Measurements from ENCODE around the gene NAXD. TPM values are rescaled to one million over a fixed set of nuclear protein-coding genes. Genes with fewer than 3 reads are reported as not detected.

The NAXD gene
- total RNA-seq, 3 donors from 2014 or later, result 23.4 to 34.8 (median 32.1) TPM

DNA sequence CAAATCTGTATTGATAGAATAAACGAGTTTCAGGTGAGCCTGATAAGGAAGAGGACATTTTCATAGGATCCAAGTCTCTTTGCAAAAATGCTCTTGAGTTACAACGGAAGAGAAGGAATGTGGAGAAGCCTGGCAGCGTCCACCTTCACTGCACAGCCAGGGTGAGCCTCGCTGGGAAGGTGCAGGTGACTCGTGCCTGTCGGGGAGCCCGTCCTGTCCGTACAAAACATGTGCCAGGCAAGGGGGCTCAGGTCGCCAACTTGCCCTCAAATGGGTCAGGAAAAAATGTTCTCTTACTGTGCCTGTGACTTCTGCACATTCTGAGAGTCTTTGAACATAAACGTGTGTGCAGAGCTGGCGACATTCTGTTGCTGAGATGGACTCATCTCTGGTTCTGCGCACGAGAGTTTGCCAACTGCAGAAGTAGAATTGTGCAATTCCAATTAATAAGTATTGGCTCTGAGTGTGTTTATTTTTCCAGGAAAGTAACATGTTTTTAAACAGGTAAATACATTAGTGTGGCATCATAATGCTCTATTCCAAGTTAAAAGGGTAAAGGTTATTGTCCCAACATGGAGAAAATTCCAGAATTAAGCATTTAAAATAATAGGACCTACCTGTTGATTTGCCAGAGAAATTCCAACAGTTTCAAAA, 28.6 kb downstream of the NAXD start:
- Histone ChIP-seq H3K27ac (peak overlapping the region in 1 of 2 donors; percentile 5), H3K4me3 (no peak overlapping the region), H3K9me3 (no peaks in the 10 kb centered on the region), H3K36me3 (no peaks in the 10 kb centered on the region), H3K4me1 (no peaks in the 10 kb centered on the region), H3K27me3 (no peaks in the 10 kb centered on the region)
- intact Hi-C loops (cut with DNase I; ENCODE audit: low total_unique reads), result loop anchor here (10.0 kb wide), 1 partner anchor 1531 kb away; no protein-coding TSS in a partner anchor
- DNase-seq (ENCODE audit: low spot score in 2 of 2), result no peak
- TF ChIP-seq POLR2AphosphoS5 (IDR thresholded peaks at IDR 0.05) (no peak), POLR2A (IDR thresholded peaks at IDR 0.05) (no peak)
- TF ChIP-seq, protein P1, sequence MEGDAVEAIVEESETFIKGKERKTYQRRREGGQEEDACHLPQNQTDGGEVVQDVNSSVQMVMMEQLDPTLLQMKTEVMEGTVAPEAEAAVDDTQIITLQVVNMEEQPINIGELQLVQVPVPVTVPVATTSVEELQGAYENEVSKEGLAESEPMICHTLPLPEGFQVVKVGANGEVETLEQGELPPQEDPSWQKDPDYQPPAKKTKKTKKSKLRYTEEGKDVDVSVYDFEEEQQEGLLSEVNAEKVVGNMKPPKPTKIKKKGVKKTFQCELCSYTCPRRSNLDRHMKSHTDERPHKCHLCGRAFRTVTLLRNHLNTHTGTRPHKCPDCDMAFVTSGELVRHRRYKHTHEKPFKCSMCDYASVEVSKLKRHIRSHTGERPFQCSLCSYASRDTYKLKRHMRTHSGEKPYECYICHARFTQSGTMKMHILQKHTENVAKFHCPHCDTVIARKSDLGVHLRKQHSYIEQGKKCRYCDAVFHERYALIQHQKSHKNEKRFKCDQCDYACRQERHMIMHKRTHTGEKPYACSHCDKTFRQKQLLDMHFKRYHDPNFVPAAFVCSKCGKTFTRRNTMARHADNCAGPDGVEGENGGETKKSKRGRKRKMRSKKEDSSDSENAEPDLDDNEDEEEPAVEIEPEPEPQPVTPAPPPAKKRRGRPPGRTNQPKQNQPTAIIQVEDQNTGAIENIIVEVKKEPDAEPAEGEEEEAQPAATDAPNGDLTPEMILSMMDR (IDR thresholded peaks at IDR 0.05), result no peak

DNA sequence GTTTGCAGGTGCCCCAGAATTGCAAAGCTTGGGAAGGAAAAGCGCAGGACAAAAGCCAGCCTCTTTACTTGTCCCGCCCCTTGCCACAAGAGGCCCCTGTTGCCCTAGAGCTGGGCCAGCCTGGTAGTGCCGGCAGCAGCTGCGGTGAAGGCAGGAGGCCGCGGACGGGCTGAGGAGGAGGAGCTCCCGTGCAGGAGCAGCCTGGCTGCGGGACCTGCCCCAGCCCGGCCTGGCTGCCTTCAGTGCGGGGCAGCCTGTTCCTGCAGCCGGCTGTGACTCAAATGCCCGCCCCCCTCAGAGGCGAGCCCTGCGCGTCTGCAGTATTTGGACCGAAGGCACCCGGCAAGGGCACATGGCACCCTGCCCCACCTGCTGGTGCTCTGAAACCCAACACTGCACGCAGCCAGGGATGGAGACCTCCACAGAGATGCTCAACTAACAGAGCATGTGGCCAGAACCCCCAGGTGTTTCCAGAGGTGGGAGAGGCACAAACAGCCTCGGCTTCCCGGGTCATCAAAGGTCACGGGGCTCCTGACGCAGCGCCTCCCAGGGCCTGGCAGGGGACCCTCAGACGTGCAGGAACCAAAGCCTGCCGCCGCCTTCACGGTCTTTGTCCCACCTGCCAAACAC, 29.7 kb downstream of the NAXD start:
- Histone ChIP-seq H3K36me3 (no peaks in the 10 kb centered on the region), H3K9me3 (no peaks in the 10 kb centered on the region), H3K4me1 (no peaks in the 10 kb centered on the region), H3K27ac (no peak overlapping the region), H3K4me3 (no peak overlapping the region), H3K27me3 (no peaks in the 10 kb centered on the region)
- TF ChIP-seq POLR2AphosphoS5 (IDR thresholded peaks at IDR 0.05), result no peak
- no peak for TF ChIP-seq POLR2A (IDR thresholded peaks at IDR 0.05)
- TF ChIP-seq, protein P1 (IDR thresholded peaks at IDR 0.05), result peak in 1 of 3 donors; percentile 34
- intact Hi-C loops (cut with DNase I; ENCODE audit: low total_unique reads), result loop anchor here (10.0 kb wide), 1 partner anchor 1530 kb away; no protein-coding TSS in a partner anchor
- peak; percentile 33 to 73 for DNase-seq (ENCODE audit: low spot score in 2 of 2)

DNA sequence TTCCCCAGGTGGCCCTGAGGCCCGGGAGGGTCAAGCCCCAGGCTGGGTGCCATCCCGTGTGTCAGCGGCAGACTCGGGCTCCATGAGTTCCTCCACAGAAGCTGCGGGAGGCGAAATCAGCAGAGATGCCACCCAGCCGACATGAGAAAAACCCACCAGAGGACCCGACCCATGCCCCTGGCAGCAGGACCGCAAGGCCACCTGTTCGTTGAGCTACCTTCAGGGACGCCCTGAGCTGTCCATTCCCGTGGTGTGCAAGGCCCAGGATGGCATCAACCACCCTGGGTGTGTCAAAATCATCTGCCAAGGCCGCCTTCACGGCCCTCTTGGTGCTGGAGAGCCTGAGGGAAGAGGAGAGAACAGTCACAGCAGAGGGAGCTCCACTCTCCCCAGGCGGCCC, 30.4 kb downstream of the NAXD start:
- Histone ChIP-seq H3K36me3 (no peaks in the 10 kb centered on the region), H3K4me3 (no peak overlapping the region), H3K27me3 (no peaks in the 10 kb centered on the region), H3K4me1 (no peaks in the 10 kb centered on the region), H3K9me3 (no peaks in the 10 kb centered on the region), H3K27ac (no peak overlapping the region)
- intact Hi-C loops (cut with DNase I; ENCODE audit: low total_unique reads), result loop anchor here (10.0 kb wide), 1 partner anchor 1529 kb away; no protein-coding TSS in a partner anchor
- DNase-seq (ENCODE audit: low spot score in 2 of 2), result no peak
- TF ChIP-seq, protein P1 (IDR thresholded peaks at IDR 0.05), result no peak
- TF ChIP-seq POLR2A (IDR thresholded peaks at IDR 0.05) (no peak), POLR2AphosphoS5 (IDR thresholded peaks at IDR 0.05) (no peak)

DNA sequence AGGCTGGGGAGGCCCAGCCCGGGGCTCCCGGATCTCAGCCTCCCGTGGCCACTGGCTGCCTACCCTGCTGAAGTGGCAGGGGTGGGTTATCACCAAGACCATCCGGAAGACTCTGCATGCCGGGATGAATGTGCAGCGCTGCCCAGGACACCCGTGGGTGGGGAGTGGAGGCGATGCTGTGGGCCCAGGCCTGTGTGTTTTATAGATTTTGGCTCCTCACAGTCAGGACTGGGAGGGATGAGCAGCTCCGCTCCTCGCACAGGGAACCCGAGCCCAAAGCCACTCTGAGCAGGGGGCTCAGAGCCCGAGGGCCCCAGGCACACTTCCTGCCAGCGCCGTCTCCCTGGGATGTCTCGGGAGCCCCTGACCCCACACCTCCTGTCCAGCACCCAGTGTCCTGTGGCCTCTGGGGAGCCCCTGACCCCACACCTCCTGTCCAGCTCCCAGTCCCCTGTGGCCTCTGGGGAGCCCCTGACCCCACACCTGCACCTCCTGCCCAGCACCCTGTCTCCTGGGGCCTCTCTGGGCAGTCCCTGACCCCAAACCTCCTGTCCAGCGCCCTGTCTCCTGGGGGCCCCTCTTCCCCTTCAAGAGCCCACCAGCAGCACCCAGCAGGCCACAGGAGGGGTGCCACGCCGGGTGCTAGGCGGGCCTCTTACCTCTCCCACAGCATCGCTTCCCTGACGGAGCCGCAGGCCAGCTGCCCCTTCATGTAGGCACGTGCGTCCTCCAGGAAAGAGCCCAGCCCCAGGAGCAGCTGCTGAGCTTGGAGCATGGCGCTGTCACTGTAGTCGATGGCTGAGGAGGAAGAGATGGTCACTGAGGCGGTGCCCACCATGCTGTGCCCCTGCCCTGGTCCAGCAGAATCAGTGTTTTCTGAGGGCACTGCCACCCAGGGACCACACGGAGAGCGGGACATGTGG, 31.4 kb downstream of the NAXD start:
- H3K4me1 ChIP-seq, result no peaks in the 10 kb centered on the region
- H3K36me3 ChIP-seq, result no peaks in the 10 kb centered on the region
- intact Hi-C loops (cut with DNase I; ENCODE audit: low total_unique reads), result loop anchor here (10.0 kb wide), 1 partner anchor 1528 kb away; no protein-coding TSS in a partner anchor
- TF ChIP-seq POLR2AphosphoS5 (IDR thresholded peaks at IDR 0.05) (no peak), POLR2A (IDR thresholded peaks at IDR 0.05) (no peak)
- TF ChIP-seq, protein P1 (IDR thresholded peaks at IDR 0.05), result no peak
- H3K4me3 ChIP-seq, result no peak overlapping the region
- H3K9me3 ChIP-seq, result no peaks in the 10 kb centered on the region
- H3K27ac ChIP-seq, result no peak overlapping the region
- no peaks in the 10 kb centered on the region for H3K27me3 ChIP-seq
- DNase-seq (ENCODE audit: low spot score in 2 of 2), result no peak
